GM12875 (cell line): ENCODE measurements around the gene CABCOCO1.

Experiments used
- H3K4me3 ChIP-seq: one replicate; pipeline ENCODE4 v1.5.1; 2011; ENCODE audit warnings: low read depth, low read length, control low read depth
- CTCF ChIP-seq: IDR thresholded peaks from 2 replicates; pipeline ENCODE4 v1.5.1; 2011; ENCODE audit warnings: low read depth, mild to moderate bottlenecking, control low read depth, inconsistent platforms, low read length, moderate library complexity, borderline replicate concordance; ENCODE audit not compliant: insufficient read depth

The CABCOCO1 gene

GRCh38 chr10:61632057-61632670 lies 30.6 kb upstream of the CABCOCO1 start:
- no peak for TF ChIP-seq CTCF

GRCh38 chr10:61633665-61634064 lies 29.1 kb upstream of the CABCOCO1 start:
- no peak overlapping the region for H3K4me3 ChIP-seq
- TF ChIP-seq CTCF = no peak

More at GRCh38 chr10:61632057-61632670, 30.6 kb upstream of the CABCOCO1 start:
- no peak overlapping the region for H3K4me3 ChIP-seq

- H3K4me3 ChIP-seq = no peak overlapping the region
- TF ChIP-seq CTCF = no peak
Measured at GRCh38 chr10:61634746-61635145, 28.0 kb upstream of the CABCOCO1 start.

GRCh38 chr10:61635471-61635870 lies 27.3 kb upstream of the CABCOCO1 start:
- no peak overlapping the region for H3K4me3 ChIP-seq
- TF ChIP-seq CTCF = no peak

- no peak for TF ChIP-seq CTCF
- H3K4me3 ChIP-seq = no peak overlapping the region
Measured at GRCh38 chr10:61635932-61636331, 26.8 kb upstream of the CABCOCO1 start.

GRCh38 chr10:61639952-61640351 lies 22.8 kb upstream of the CABCOCO1 start:
- TF ChIP-seq CTCF = no peak
- no peak overlapping the region for H3K4me3 ChIP-seq

- no peak for TF ChIP-seq CTCF
- H3K4me3 ChIP-seq = no peak overlapping the region
Measured at GRCh38 chr10:61640856-61641255, 21.9 kb upstream of the CABCOCO1 start.
